ENCODE results near the gene TBX3. TPM values are rescaled to one million over a fixed set of nuclear protein-coding genes. Genes with fewer than 3 reads are reported as not detected.

The TBX3 gene
- total and polyA plus RNA-seq, 2 experiments from 2014 or later: 63.7 to 87.5 TPM

GRCh38 chr12:114657597-114657920, 26.4 kb downstream of the TBX3 start:
- Histone ChIP-seq H3K27ac (no peak overlapping the region), H3K4me1 (ENCODE audit: low read depth) (peaks cover 17% of the 10 kb centered on the region), H3K36me3 (no peaks in the 10 kb centered on the region), H3K9me3 (ENCODE audit: low read depth) (no peaks in the 10 kb centered on the region), H3K27me3 (no peaks in the 10 kb centered on the region), H3K4me3 (no peak overlapping the region)
- no peak for DNase-seq (ENCODE audit: low read depth in 1 of 2, low spot score in 1 of 2)
- TF ChIP-seq CTCF (IDR thresholded peaks at IDR 0.05; ENCODE audit: low read depth, low read length): no peak

- no peak for DNase-seq (ENCODE audit: low read depth in 1 of 2, low spot score in 1 of 2)
Measured at GRCh38 chr12:114656906-114657596, 26.9 kb downstream of the TBX3 start.

GRCh38 chr12:114655934-114656749, 27.8 kb downstream of the TBX3 start:
- Histone ChIP-seq H3K4me1 (ENCODE audit: low read depth) (peaks cover 17% of the 10 kb centered on the region), H3K27ac (no peak overlapping the region), H3K4me3 (no peak overlapping the region), H3K36me3 (no peaks in the 10 kb centered on the region), H3K9me3 (ENCODE audit: low read depth) (no peaks in the 10 kb centered on the region), H3K27me3 (no peaks in the 10 kb centered on the region)
- DNase-seq (ENCODE audit: low read depth in 1 of 2, low spot score in 1 of 2): peak in 1 of 2 donors; percentile 90
- no peak for TF ChIP-seq CTCF (IDR thresholded peaks at IDR 0.05; ENCODE audit: low read depth, low read length)

More at GRCh38 chr12:114656906-114657596, 26.9 kb downstream of the TBX3 start:
- H3K36me3 ChIP-seq: no peaks in the 10 kb centered on the region
- no peak overlapping the region for H3K27ac ChIP-seq
- H3K27me3 ChIP-seq: no peaks in the 10 kb centered on the region
- TF ChIP-seq CTCF (IDR thresholded peaks at IDR 0.05; ENCODE audit: low read depth, low read length): no peak
- no peak overlapping the region for H3K4me3 ChIP-seq
- H3K9me3 ChIP-seq (ENCODE audit: low read depth): no peaks in the 10 kb centered on the region
- H3K4me1 ChIP-seq (ENCODE audit: low read depth): peaks cover 17% of the 10 kb centered on the region

- Histone ChIP-seq H3K36me3 (no peaks in the 10 kb centered on the region), H3K27me3 (no peaks in the 10 kb centered on the region), H3K9me3 (ENCODE audit: low read depth) (no peaks in the 10 kb centered on the region), H3K4me3 (no peak overlapping the region), H3K27ac (peak overlapping the region; percentile 45), H3K4me1 (ENCODE audit: low read depth) (peaks cover 8% of the 10 kb centered on the region)
- peak in 1 of 2 donors; percentile 66 for DNase-seq (ENCODE audit: low read depth in 1 of 2, low spot score in 1 of 2)
- TF ChIP-seq CTCF (IDR thresholded peaks at IDR 0.05; ENCODE audit: low read depth, low read length): no peak
Measured at GRCh38 chr12:114649585-114649984, 34.4 kb downstream of the TBX3 start.

GRCh38 chr12:114648711-114649110, 35.3 kb downstream of the TBX3 start:
- Histone ChIP-seq H3K9me3 (ENCODE audit: low read depth) (no peaks in the 10 kb centered on the region), H3K36me3 (no peaks in the 10 kb centered on the region), H3K4me1 (ENCODE audit: low read depth) (peaks cover 8% of the 10 kb centered on the region), H3K27me3 (no peaks in the 10 kb centered on the region), H3K4me3 (no peak overlapping the region), H3K27ac (no peak overlapping the region)
- TF ChIP-seq CTCF (IDR thresholded peaks at IDR 0.05; ENCODE audit: low read depth, low read length): no peak
- no peak for DNase-seq (ENCODE audit: low read depth in 1 of 2, low spot score in 1 of 2)
